ENCODE data around the gene FKRP. TPM values are rescaled to one million over a fixed set of nuclear protein-coding genes. Genes with fewer than 3 reads are reported as not detected.

The FKRP gene
- total RNA-seq, 1 donor from 2014 or later = 14.2 TPM

- intact Hi-C loops (cut with DNase I) = no loop called here
- no peak for DNase-seq
- Histone ChIP-seq H3K4me1 (peaks cover 28% of the 10 kb centered on the region), H3K9me3 (no peaks in the 10 kb centered on the region), H3K36me3 (peaks cover 96% of the 10 kb centered on the region), H3K4me3 (no peak overlapping the region), H3K27ac (no peak overlapping the region), H3K27me3 (no peaks in the 10 kb centered on the region)
- no peak for ATAC-seq
- TF ChIP-seq CTCF (IDR thresholded peaks at IDR 0.05) = no peak
Measured at GRCh38 chr19:46725859-46726393, 19.9 kb upstream of the FKRP start.

DNA sequence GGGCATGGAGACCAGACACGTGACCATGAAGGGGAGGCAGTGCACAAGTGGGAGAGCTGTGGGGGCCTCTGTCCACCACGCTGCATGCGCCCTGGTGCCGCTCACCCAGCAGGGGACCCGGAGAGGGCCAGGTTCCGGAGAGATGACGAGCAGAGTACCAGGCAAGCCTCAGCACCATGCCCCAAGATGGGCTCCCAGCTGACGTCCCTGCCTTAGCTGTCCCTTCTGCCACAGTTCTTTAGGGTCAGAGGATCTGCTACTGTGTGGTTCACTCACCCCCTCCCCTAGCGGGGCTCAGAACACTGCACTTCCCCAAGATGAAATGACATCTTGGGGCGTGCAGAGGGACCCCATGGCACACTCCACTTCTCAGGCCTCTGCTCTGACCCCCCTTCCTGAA is 19.3 kb upstream of the FKRP start:
- H3K9me3 ChIP-seq = no peaks in the 10 kb centered on the region
- H3K36me3 ChIP-seq = peaks cover 90% of the 10 kb centered on the region
- peak; percentile 48 for DNase-seq
- H3K27ac ChIP-seq = no peak overlapping the region
- no peak overlapping the region for H3K4me3 ChIP-seq
- H3K27me3 ChIP-seq = no peaks in the 10 kb centered on the region
- intact Hi-C loops (cut with DNase I) = no loop called here
- no peak for TF ChIP-seq CTCF (IDR thresholded peaks at IDR 0.05)
- H3K4me1 ChIP-seq = peaks cover 28% of the 10 kb centered on the region
- ATAC-seq = no peak

DNA sequence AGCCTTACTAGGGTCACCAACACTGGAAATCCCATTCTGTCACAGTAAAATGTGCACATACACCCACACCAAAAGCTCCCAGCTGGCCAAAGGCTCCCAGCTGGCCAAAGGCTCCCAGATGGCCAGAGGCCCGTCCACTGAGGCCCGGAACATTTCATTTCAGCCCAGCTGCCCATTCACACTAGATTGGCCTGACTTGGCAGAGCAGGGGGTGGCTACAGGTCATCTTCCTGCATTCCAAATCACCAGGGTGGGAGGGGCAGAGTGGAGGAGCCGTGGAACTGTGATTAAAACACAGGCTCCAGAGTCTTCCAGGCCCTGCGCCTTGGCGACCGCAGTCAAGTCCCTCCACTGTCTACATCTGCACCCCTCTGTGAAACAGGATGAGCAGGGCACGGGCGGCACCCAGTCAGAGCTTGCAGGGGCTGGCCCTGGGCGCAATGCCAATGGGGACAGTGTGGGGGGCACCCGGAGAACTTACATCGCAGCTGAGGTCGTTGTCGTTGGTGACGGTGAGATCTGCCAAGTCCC is 18.8 kb upstream of the FKRP start:
- no peak for TF ChIP-seq CTCF (IDR thresholded peaks at IDR 0.05)
- intact Hi-C loops (cut with DNase I) = no loop called here
- no peak for ATAC-seq

GRCh38 chr19:46727757-46728156 is 18.1 kb upstream of the FKRP start:
- peaks cover 29% of the 10 kb centered on the region for H3K4me1 ChIP-seq
- no peak for ATAC-seq
- peaks cover 86% of the 10 kb centered on the region for H3K36me3 ChIP-seq
- no peaks in the 10 kb centered on the region for H3K9me3 ChIP-seq
- peak overlapping the region; percentile 42 for H3K27ac ChIP-seq
- no peaks in the 10 kb centered on the region for H3K27me3 ChIP-seq
- no peak for TF ChIP-seq CTCF (IDR thresholded peaks at IDR 0.05)
- H3K4me3 ChIP-seq = no peak overlapping the region
- no peak for DNase-seq
- intact Hi-C loops (cut with DNase I) = no loop called here

More for the DNA sequence above, 18.8 kb upstream of the FKRP start:
- Histone ChIP-seq H3K36me3 (peaks cover 86% of the 10 kb centered on the region), H3K9me3 (no peaks in the 10 kb centered on the region), H3K4me1 (peaks cover 28% of the 10 kb centered on the region), H3K27me3 (no peaks in the 10 kb centered on the region), H3K27ac (no peak overlapping the region), H3K4me3 (no peak overlapping the region)
- peak; percentile 64 for DNase-seq

GRCh38 chr19:46728208-46728607 is 17.6 kb upstream of the FKRP start:
- ATAC-seq = no peak
- H3K9me3 ChIP-seq = no peaks in the 10 kb centered on the region
- peak overlapping the region; percentile 14 for H3K4me3 ChIP-seq
- peak overlapping the region; percentile 42 for H3K27ac ChIP-seq
- no peak for TF ChIP-seq CTCF (IDR thresholded peaks at IDR 0.05)
- H3K27me3 ChIP-seq = no peaks in the 10 kb centered on the region
- H3K36me3 ChIP-seq = peaks cover 86% of the 10 kb centered on the region
- H3K4me1 ChIP-seq = peaks cover 25% of the 10 kb centered on the region
- DNase-seq = no peak
- intact Hi-C loops (cut with DNase I) = no loop called here

All from upper lobe of right lung (tissue), 1 donor.